HepG2 (cell line): ENCODE results near the gene KCNJ1. TPM values are rescaled to one million over a fixed set of nuclear protein-coding genes. Genes with fewer than 3 reads are reported as not detected.

Experiments
- ATAC-seq: fragments of 200-7000 bp; cut with Tn5 transposase; 3 replicates; pipeline ENCODE4 v1.9.1; 2020; ENCODE audit warnings: mild to moderate bottlenecking, moderate library complexity
- BruUV-seq: library from RNA; stranded (reverse); fragments of 400-500 nt; replicated peaks from 2 replicates; lab custom pipeline; 2021; lab: Mats Ljungman, UMichigan
- CTCF ChIA-PET: fragments of 300-600 bp; formaldehyde crosslinking; extraction: SDS; loops from one replicate; lab custom pipeline; 2021; ENCODE audit warnings: low total read pairs, inconsistent platforms, low intra/inter-chr PET ratio; lab: Yijun Ruan, JAX
- POLR2A ChIA-PET: fragments of 350-600 bp; sonication (Branson Sonifier 250); formaldehyde crosslinking; loops from one replicate; lab custom pipeline; 2020; ENCODE audit warnings: antibody characterized with exemption, inconsistent platforms; lab: Yijun Ruan, JAX
- DNase-seq: peaks from one replicate; pipeline ENCODE4 v3.0.0-alpha.2; 2015; ENCODE audit warnings: low spot score
- FAIRE-seq: peaks from 3 replicates; lab custom pipeline; 2011; peaks lifted over from hg19 to GRCh38; lab: Jason Lieb, UNC
- H2AFZ ChIP-seq: one replicate; pipeline ENCODE4 v1.6.1; 2011; ENCODE audit warnings: low read length, inconsistent platforms
- H3K27ac ChIP-seq: fragments of 300-600 bp; 3 replicates; pipeline ENCODE4 v1.8.0; 2011; ENCODE audit warnings: mixed run types, mild to moderate bottlenecking, mixed read lengths, low read length, inconsistent platforms; ENCODE audit not compliant: insufficient read depth; ENCODE audit errors: extremely low read length
- H3K27me3 ChIP-seq, 2 experiments: fragments of 200-600 bp in 1 of 2; 2 replicates in 1 of 2; 3 replicates in 1 of 2; pipeline versions ENCODE4 v1.6.0 to v1.8.0; 2011; ENCODE audit warnings: low read length in 2 of 2, mild to moderate bottlenecking in 2 of 2, moderate library complexity in 2 of 2, inconsistent platforms in 1 of 2; ENCODE audit not compliant: insufficient read depth in 2 of 2, control insufficient read depth in 1 of 2
- H3K36me3 ChIP-seq, 2 experiments: fragments of 200-600 bp in 1 of 2; replicated peaks in 1 of 2; 2 replicates in 1 of 2; 3 replicates in 1 of 2; pipeline versions ENCODE4 v1.5.1 to v1.8.0; 2011; ENCODE audit warnings: low read length in 2 of 2, inconsistent platforms in 1 of 2; ENCODE audit not compliant: insufficient read depth in 2 of 2, control insufficient read depth in 1 of 2
- H3K4me1 ChIP-seq: 2 replicates; pipeline ENCODE4 v1.5.1; 2012; ENCODE audit warnings: low read length, inconsistent platforms; ENCODE audit not compliant: insufficient read depth
- H3K4me2 ChIP-seq: 2 replicates; pipeline ENCODE4 v1.6.0; 2011; ENCODE audit warnings: low read depth, low read length, inconsistent platforms
- H3K4me3 ChIP-seq, 3 experiments: fragments of 200-600 bp in 1 of 3; sonication (generic), shearing (Covaris generic) in 1 of 3; replicated peaks in 1 of 3; 2 replicates each; pipeline ENCODE4 v1.5.1; 2011 to 2016; ENCODE audit warnings: low read length in 3 of 3, inconsistent platforms in 2 of 3, low read depth in 2 of 3, mild to moderate bottlenecking in 2 of 3, control low read depth in 1 of 3, mixed read lengths in 1 of 3; ENCODE audit not compliant: insufficient read depth in 1 of 3
- H3K79me2 ChIP-seq: one replicate; pipeline ENCODE4 v1.6.1; 2011; ENCODE audit warnings: low read length, inconsistent platforms; ENCODE audit not compliant: insufficient read depth
- H3K9ac ChIP-seq: 2 replicates; pipeline ENCODE4 v1.6.0; 2011; ENCODE audit warnings: mild to moderate bottlenecking, low read depth, low read length, inconsistent platforms; ENCODE audit not compliant: insufficient read depth
- H3K9me3 ChIP-seq: 2 replicates; pipeline ENCODE4 v1.5.1; 2012; ENCODE audit warnings: mild to moderate bottlenecking, low read length
- H4K20me1 ChIP-seq: 2 replicates; pipeline ENCODE4 v1.6.0; 2011; ENCODE audit warnings: inconsistent platforms, mild to moderate bottlenecking, low read length, moderate library complexity; ENCODE audit not compliant: insufficient read depth
- CENPT ChIP-seq: sonication (generic); formaldehyde crosslinking; IDR thresholded peaks from 2 replicates; pipeline ENCODE4 v1.8.0; 2022; ENCODE audit warnings: low read depth, mild to moderate bottlenecking, moderate library complexity, missing genetic modification reagents
- DNMT3B ChIP-seq: conservative IDR thresholded peaks from 2 replicates; pipeline ENCODE4 v1.6.1; 2016; ENCODE audit warnings: missing biosample characterization, control low read depth
- FOXO4 ChIP-seq: sonication (generic); formaldehyde crosslinking; conservative IDR thresholded peaks from 2 replicates; pipeline ENCODE4 v1.8.1; 2023; ENCODE audit warnings: missing genetic modification reagents
- MATR3 ChIP-seq: sonication (generic); formaldehyde crosslinking; IDR thresholded peaks from 2 replicates; pipeline ENCODE4 v1.4.0; 2020; ENCODE audit warnings: missing genetic modification reagents
- MIXL1 ChIP-seq: IDR thresholded peaks from 2 replicates; pipeline ENCODE4 v1.6.1; 2016
- PTBP1 ChIP-seq: fragments of 200-400 bp; formaldehyde crosslinking; IDR thresholded peaks from 2 replicates; pipeline ENCODE4 v1.6.1; 2018; ENCODE audit warnings: low read length, low read depth; ENCODE audit not compliant: poor library complexity, severe bottlenecking
- SYNCRIP ChIP-seq: fragments of 200-400 bp; formaldehyde crosslinking; IDR thresholded peaks from 2 replicates; pipeline ENCODE4 v1.6.1; 2018; ENCODE audit warnings: mild to moderate bottlenecking, low read depth, low read length; ENCODE audit not compliant: insufficient read depth
- TAF1 ChIP-seq: sonication (generic); formaldehyde crosslinking; IDR thresholded peaks from 2 replicates; pipeline ENCODE4 v1.4.0; 2020; ENCODE audit warnings: missing genetic modification reagents
- ZBTB49 ChIP-seq: sonication (generic); formaldehyde crosslinking; IDR thresholded peaks from 2 replicates; pipeline ENCODE4 v1.4.0; 2020; ENCODE audit warnings: missing genetic modification reagents, borderline replicate concordance
- ZNF224 ChIP-seq: sonication (generic); formaldehyde crosslinking; IDR thresholded peaks from 2 replicates; pipeline ENCODE4 v1.5.0; 2020; ENCODE audit warnings: mild to moderate bottlenecking, missing genetic modification reagents
- ZNF446 ChIP-seq: sonication (generic); formaldehyde crosslinking; IDR thresholded peaks from 2 replicates; pipeline ENCODE4 v1.5.0; 2020; ENCODE audit warnings: mild to moderate bottlenecking, missing genetic modification reagents
- ZNF567 ChIP-seq: sonication (generic); formaldehyde crosslinking; IDR thresholded peaks from 2 replicates; pipeline ENCODE4 v1.8.1; 2023; ENCODE audit warnings: mild to moderate bottlenecking, missing genetic modification reagents, borderline replicate concordance
- ZNF839 ChIP-seq: sonication (generic); formaldehyde crosslinking; IDR thresholded peaks from 2 replicates; pipeline ENCODE4 v1.4.0; 2020; ENCODE audit warnings: missing genetic modification reagents, mild to moderate bottlenecking, borderline replicate concordance
- WGBS: methylation state at CpG from one replicate; pipeline ENCODE4 v1.1.6; 2017; ENCODE audit warnings: low lambda C conversion rate; 5-methylcytosine and 5-hydroxymethylcytosine counted together
- in situ Hi-C: cut with HindIII; loops from 2 replicates; pipeline ENCODE4 v1.10.0; 2017; ENCODE audit warnings: low pct_unique_long_range_greater_than_20kb; ENCODE audit not compliant: extremely low pct_ligation_motif_present
- intact Hi-C: fragments of 100-400 bp; cut with micrococcal nuclease; formaldehyde crosslinking; loops from one replicate; pipeline ENCODE4 v1.10.0; 2022; ENCODE audit not compliant: unreplicated experiment
- polyA plus RNA-seq, 8 experiments: library from polyadenylated mRNA; depleted of rRNA in 3 of 8; stranded (reverse) in 7 of 8; unstranded in 1 of 8; fragments of >200 nt; fragmentation: Illumina TruSeq in 4 of 8; extraction: Trizol in 4 of 8; gene quantifications; 2 replicates each; pipeline versions ENCODE4 v1.2.1 to v1.2.3, GENCODE V29; 2011 to 2016; ENCODE audit warnings: low read depth in 4 of 8, missing spikeins in 1 of 8, mixed read lengths in 1 of 8; ENCODE audit not compliant: insufficient read depth in 1 of 8
- total RNA-seq, 5 experiments: library from RNA; depleted of rRNA; stranded (reverse); fragments of >200 nt; fragmentation: Illumina TruSeq; extraction: Trizol; gene quantifications; 2 replicates each; pipeline ENCODE4 v1.2.3, GENCODE V29; 2016; ENCODE audit warnings: low read depth in 1 of 5

Gene KCNJ1
- total and polyA plus RNA-seq, 2 of the 13 experiments (the other 11 are each of a cell fraction or from before 2014, with no cell fraction given): not detected

GRCh38 chr11:128825050-128825784, 41.9 kb downstream of the KCNJ1 start:
- Histone ChIP-seq H3K27me3 (peaks cover 2 to 21% of the 10 kb centered on the region in 2 experiments; a peak in 4 of 5 replicates), H3K4me1 (no peaks in the 10 kb centered on the region), H3K27ac (no peak overlapping the region), H3K9me3 (no peaks in the 10 kb centered on the region), H3K9ac (no peak overlapping the region), H4K20me1 (no peaks in the 10 kb centered on the region)
- no peak for ATAC-seq
- POLR2A ChIA-PET: no interaction called here
- in situ Hi-C loops: no loop called here
- 62% methylated on average over 19 of the region's 20 CpGs for WGBS
- no TSS peak for BruUV-seq
- no peak for TF ChIP-seq ZNF839 (CRISPR knock-in tag)
- TF ChIP-seq, all 625 proteins: peak for 0
- H3K36me3 ChIP-seq: no peaks in the 10 kb centered on the region
- H3K4me2 ChIP-seq: no peak overlapping the region
- FAIRE-seq: no peak
- no peaks in the 10 kb centered on the region for H3K79me2 ChIP-seq
- CTCF ChIA-PET: no interaction called here
- no peak overlapping the region for H3K4me3 ChIP-seq
- DNase-seq: no peak
- H2AFZ ChIP-seq: no peak overlapping the region
- intact Hi-C loops: no loop called here

GRCh38 chr11:128824191-128825049, 42.7 kb downstream of the KCNJ1 start:
- Histone ChIP-seq H3K4me2 (no peak overlapping the region), H4K20me1 (no peaks in the 10 kb centered on the region), H3K27ac (no peak overlapping the region), H3K27me3 (peaks cover 2 to 21% of the 10 kb centered on the region in 2 experiments; a peak in 4 of 5 replicates), H3K4me1 (no peaks in the 10 kb centered on the region), H3K9ac (no peak overlapping the region), H3K4me3 (no peak overlapping the region), H3K9me3 (no peaks in the 10 kb centered on the region), H3K36me3 (no peaks in the 10 kb centered on the region), H3K79me2 (no peaks in the 10 kb centered on the region), H2AFZ (no peak overlapping the region)
- 39% methylated on average over 43 of the region's 68 CpGs for WGBS
- no peak for FAIRE-seq
- in situ Hi-C loops (no loop called here), intact Hi-C loops (no loop called here)
- no peak for DNase-seq
- ChIA-PET CTCF (no interaction called here), POLR2A (no interaction called here)
- BruUV-seq: no TSS peak
- no peak for ATAC-seq
- TF ChIP-seq CENPT (CRISPR knock-in tag) (no peak), ZBTB49 (CRISPR knock-in tag) (no peak), ZNF224 (CRISPR knock-in tag) (no peak), SYNCRIP (no peak), TAF1 (CRISPR knock-in tag) (no peak), FOXO4 (no peak), ZNF567 (CRISPR knock-in tag) (no peak), MATR3 (CRISPR knock-in tag) (no peak), ZNF446 (CRISPR knock-in tag) (no peak), PTBP1 (no peak), MIXL1 (no peak), DNMT3B (CRISPR knock-in tag) (no peak)
